HepG2 (cell line): Measurements from ENCODE around the gene SEC62. TPM values are rescaled to one million over a fixed set of nuclear protein-coding genes. Genes with fewer than 3 reads are reported as not detected.

Experiments
- ARID4A ChIP-seq: sonication (generic); formaldehyde crosslinking; IDR thresholded peaks from 2 replicates; pipeline ENCODE4 v1.5.0; 2020; ENCODE audit warnings: mild to moderate bottlenecking, missing genetic modification reagents, borderline replicate concordance
- ATAD3A ChIP-seq: sonication (generic); formaldehyde crosslinking; IDR thresholded peaks from 2 replicates; pipeline ENCODE4 v1.4.0; 2020; ENCODE audit warnings: missing genetic modification reagents
- ELF1 ChIP-seq: sonication (generic); formaldehyde crosslinking; IDR thresholded peaks from 2 replicates; pipeline ENCODE4 v1.4.0; 2020; ENCODE audit warnings: missing genetic modification reagents
- ELK4 ChIP-seq: sonication (generic); formaldehyde crosslinking; IDR thresholded peaks from 2 replicates; pipeline ENCODE4 v1.9.0; 2021; ENCODE audit warnings: missing genetic modification reagents, borderline replicate concordance
- EZH2 ChIP-seq: conservative IDR thresholded peaks from 2 replicates; pipeline ENCODE4 v1.6.1; 2012; ENCODE audit warnings: mild to moderate bottlenecking, low read depth, low read length, moderate library complexity
- HNF1A ChIP-seq, 2 experiments: sonication (generic) in 1 of 2; formaldehyde crosslinking in 1 of 2; IDR thresholded peaks; 2 replicates each; pipeline versions ENCODE4 v1.4.0 to v1.6.1; 2016 to 2020; ENCODE audit warnings: borderline replicate concordance in 1 of 2, low read depth in 1 of 2, mild to moderate bottlenecking in 1 of 2, missing genetic modification reagents in 1 of 2
- MIXL1 ChIP-seq: IDR thresholded peaks from 2 replicates; pipeline ENCODE4 v1.6.1; 2016
- POLR2G ChIP-seq: fragments of 200-400 bp; formaldehyde crosslinking; IDR thresholded peaks from 2 replicates; pipeline ENCODE4 v1.6.1; 2018; ENCODE audit warnings: mild to moderate bottlenecking, low read depth, low read length, moderate library complexity
- RAD51 ChIP-seq: fragments of 450-650 bp; IDR thresholded peaks from 2 replicates; pipeline ENCODE4 v1.6.1; 2016; ENCODE audit warnings: borderline replicate concordance
- TBP ChIP-seq: sonication (generic); formaldehyde crosslinking; IDR thresholded peaks from 2 replicates; pipeline ENCODE4 v1.5.0; 2020; ENCODE audit warnings: missing genetic modification reagents
- TGIF2 ChIP-seq: IDR thresholded peaks from 2 replicates; pipeline ENCODE4 v1.6.1; 2016; ENCODE audit warnings: control low read depth, missing compliant biosample characterization
- UBTF ChIP-seq: sonication (generic); formaldehyde crosslinking; IDR thresholded peaks from 2 replicates; pipeline ENCODE4 v1.4.0; 2020; ENCODE audit warnings: mild to moderate bottlenecking, missing genetic modification reagents
- ZNF17 ChIP-seq: sonication (generic); formaldehyde crosslinking; IDR thresholded peaks from 2 replicates; pipeline ENCODE4 v1.5.0; 2020; ENCODE audit warnings: mild to moderate bottlenecking, missing genetic modification reagents
- ZNF460 ChIP-seq: sonication (generic); formaldehyde crosslinking; IDR thresholded peaks from 2 replicates; pipeline ENCODE4 v1.5.1; 2020; ENCODE audit warnings: missing genetic modification reagents, mild to moderate bottlenecking, borderline replicate concordance
- ZNF567 ChIP-seq: sonication (generic); formaldehyde crosslinking; IDR thresholded peaks from 2 replicates; pipeline ENCODE4 v1.8.1; 2023; ENCODE audit warnings: mild to moderate bottlenecking, missing genetic modification reagents, borderline replicate concordance
- polyA plus RNA-seq, 8 experiments: library from polyadenylated mRNA; depleted of rRNA in 3 of 8; stranded (reverse) in 7 of 8; unstranded in 1 of 8; fragments of >200 nt; fragmentation: Illumina TruSeq in 4 of 8; extraction: Trizol in 4 of 8; gene quantifications; 2 replicates each; pipeline versions ENCODE4 v1.2.1 to v1.2.3, GENCODE V29; 2011 to 2016; ENCODE audit warnings: low read depth in 4 of 8, missing spikeins in 1 of 8, mixed read lengths in 1 of 8; ENCODE audit not compliant: insufficient read depth in 1 of 8
- total RNA-seq, 5 experiments: library from RNA; depleted of rRNA; stranded (reverse); fragments of >200 nt; fragmentation: Illumina TruSeq; extraction: Trizol; gene quantifications; 2 replicates each; pipeline ENCODE4 v1.2.3, GENCODE V29; 2016; ENCODE audit warnings: low read depth in 1 of 5

The SEC62 gene
- total and polyA plus RNA-seq, 2 of the 13 experiments (the other 11 are each of a cell fraction or from before 2014, with no cell fraction given) = 54.0 to 68.7 TPM

- TF ChIP-seq ZNF567 (CRISPR knock-in tag) = 0 out of 2 replicates have a peak, but pooled peaks have one; percentile 6
- TF ChIP-seq ZNF460 (CRISPR knock-in tag) = 0 out of 2 replicates have a peak, but pooled peaks have one; percentile 30
- TF ChIP-seq RAD51 = no peak
- TF ChIP-seq ZNF17 (CRISPR knock-in tag) = 0 out of 2 replicates have a peak, but pooled peaks have one; percentile 33
- no peak for TF ChIP-seq MIXL1 (CRISPR knock-in tag)
- no peak for TF ChIP-seq ELF1 (CRISPR knock-in tag)
- TF ChIP-seq ATAD3A (CRISPR knock-in tag) = no peak
- no peak for TF ChIP-seq HNF1A (IDR thresholded peaks at IDR 0.05; ENCODE audit: low read depth)
- TF ChIP-seq HNF1A (CRISPR knock-in tag; IDR thresholded peaks at IDR 0.05; ENCODE audit: borderline replicate concordance) = no peak
- TF ChIP-seq TGIF2 (CRISPR knock-in tag) = peak; percentile 95
- peak; percentile 85; the same call in 1 of the 2 replicates for TF ChIP-seq UBTF (CRISPR knock-in tag)
- TF ChIP-seq ARID4A = peak; percentile 61; the same call in 1 of the 2 replicates
- TF ChIP-seq TBP (CRISPR knock-in tag) = no peak
- TF ChIP-seq EZH2 = no peak
- TF ChIP-seq ELK4 (CRISPR knock-in tag) = 0 out of 2 replicates have a peak, but pooled peaks have one; percentile 48
- TF ChIP-seq POLR2G = no peak
Observed at GRCh38 chr3:169966951-169967915, 626 bp downstream of the SEC62 start (continued).
